Spleen (tissue), 7 donors: ENCODE data around the gene HNF4A.

Experiments
- POLR2A ChIP-seq, 3 donors: fragments of 450-650 bp; IDR thresholded peaks; one replicate each; pipeline ENCODE4 v1.5.1; 2017; ENCODE audit warnings: antibody characterized with exemption in 3 of 3, mild to moderate bottlenecking in 1 of 3
- TF ChIP-seq, protein P1 (sequence below), 11 experiments: fragments of 200-600 bp in 7 of 11; fragments of 450-650 bp in 4 of 11; sonication (generic) in 4 of 11; IDR thresholded peaks in 8 of 11; conservative IDR thresholded peaks in 3 of 11; 1 replicate in 7 of 11; 2 replicates in 4 of 11; pipeline versions ENCODE4 v1.4.0 to v1.8.0; 2016 to 2021; ENCODE audit warnings: antibody characterized with exemption in 11 of 11, inconsistent platforms in 4 of 11, mild to moderate bottlenecking in 1 of 11
- donor health status: DM: no; HTN: no; CAD: no; lungs with moderate emphysema.
- donor health status: DM: no; HTN: no; CAD: no.
- donor health status: DM: no; HTN: no; CAD: no.

DNA sequence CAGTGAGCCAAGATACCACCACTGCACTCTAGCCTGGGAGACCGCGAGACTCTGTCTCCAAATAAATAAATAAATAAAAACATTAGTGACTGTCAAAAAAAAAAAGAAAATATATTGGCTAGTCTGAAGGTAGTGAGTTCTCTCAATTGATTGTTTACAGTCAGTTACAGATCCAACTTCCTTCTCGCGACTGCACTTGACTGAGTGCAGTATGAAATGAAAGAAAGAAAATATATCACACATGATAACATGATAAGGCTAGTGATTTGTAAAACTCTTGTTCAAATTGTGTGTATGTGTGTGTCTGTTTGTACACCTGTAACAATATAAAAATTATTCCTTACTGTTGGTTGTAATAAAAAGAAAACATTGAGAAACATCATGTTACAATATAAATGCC is 10.8 kb upstream of the HNF4A start:
- TF ChIP-seq, protein P1, sequence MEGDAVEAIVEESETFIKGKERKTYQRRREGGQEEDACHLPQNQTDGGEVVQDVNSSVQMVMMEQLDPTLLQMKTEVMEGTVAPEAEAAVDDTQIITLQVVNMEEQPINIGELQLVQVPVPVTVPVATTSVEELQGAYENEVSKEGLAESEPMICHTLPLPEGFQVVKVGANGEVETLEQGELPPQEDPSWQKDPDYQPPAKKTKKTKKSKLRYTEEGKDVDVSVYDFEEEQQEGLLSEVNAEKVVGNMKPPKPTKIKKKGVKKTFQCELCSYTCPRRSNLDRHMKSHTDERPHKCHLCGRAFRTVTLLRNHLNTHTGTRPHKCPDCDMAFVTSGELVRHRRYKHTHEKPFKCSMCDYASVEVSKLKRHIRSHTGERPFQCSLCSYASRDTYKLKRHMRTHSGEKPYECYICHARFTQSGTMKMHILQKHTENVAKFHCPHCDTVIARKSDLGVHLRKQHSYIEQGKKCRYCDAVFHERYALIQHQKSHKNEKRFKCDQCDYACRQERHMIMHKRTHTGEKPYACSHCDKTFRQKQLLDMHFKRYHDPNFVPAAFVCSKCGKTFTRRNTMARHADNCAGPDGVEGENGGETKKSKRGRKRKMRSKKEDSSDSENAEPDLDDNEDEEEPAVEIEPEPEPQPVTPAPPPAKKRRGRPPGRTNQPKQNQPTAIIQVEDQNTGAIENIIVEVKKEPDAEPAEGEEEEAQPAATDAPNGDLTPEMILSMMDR (IDR thresholded peaks at IDR 0.05 in 8 of 11, conservative IDR thresholded peaks at IDR 0.05 in 3 of 11) = no peak
- TF ChIP-seq POLR2A (IDR thresholded peaks at IDR 0.05) = no peak
